ENCODE results near the gene STAU1. TPM values are rescaled to one million over a fixed set of nuclear protein-coding genes. Genes with fewer than 3 reads are reported as not detected.
"Not testable (repeated sequence)": the region's sequence is repeated elsewhere in the genome, so short reads cannot be mapped to it uniquely, and the experiment has no call there.

The STAU1 gene
- total and polyA plus RNA-seq, 4 donors = 54.2 to 113 (median 74.0) TPM

GRCh38 chr20:49134797-49135196, 53.3 kb downstream of the STAU1 start:
- H3K27ac ChIP-seq (ENCODE audit: low read depth, low read length); H3K4me1 ChIP-seq (ENCODE audit: control insufficient read depth, insufficient read depth, low read length); DNase-seq (ENCODE audit: low read depth in 4 of 6, low spot score in 6 of 6); H3K4me3 ChIP-seq (ENCODE audit: low read depth, low read length); H3K9me3 ChIP-seq (ENCODE audit: control insufficient read depth, insufficient read depth, low read length); H3K27me3 ChIP-seq (ENCODE audit: control insufficient read depth, insufficient read depth, low read length): not testable (repeated sequence)
- peaks cover 32% of the 10 kb centered on the region for H3K36me3 ChIP-seq (ENCODE audit: control insufficient read depth, insufficient read depth, low read length)
- 87% methylated on average over 5 of the region's 8 CpGs for WGBS (ENCODE audit: insufficient coverage)

- no peaks in the 10 kb centered on the region for H3K27me3 ChIP-seq (ENCODE audit: control insufficient read depth, insufficient read depth, low read length)
- H3K4me1 ChIP-seq (ENCODE audit: control insufficient read depth, insufficient read depth, low read length) = peaks cover 5% of the 10 kb centered on the region
- no peak overlapping the region for H3K27ac ChIP-seq (ENCODE audit: low read depth, low read length)
- WGBS (ENCODE audit: insufficient coverage) = 84% methylated on average over 2 of the region's 3 CpGs
- H3K4me3 ChIP-seq (ENCODE audit: low read depth, low read length) = no peak overlapping the region
- no peaks in the 10 kb centered on the region for H3K9me3 ChIP-seq (ENCODE audit: control insufficient read depth, insufficient read depth, low read length)
- peaks cover 26% of the 10 kb centered on the region for H3K36me3 ChIP-seq (ENCODE audit: control insufficient read depth, insufficient read depth, low read length)
- no peak for DNase-seq (ENCODE audit: low read depth in 4 of 6, low spot score in 6 of 6)
Measured at GRCh38 chr20:49133571-49133970, 54.6 kb downstream of the STAU1 start.

- Histone ChIP-seq H3K4me1 (ENCODE audit: control insufficient read depth, insufficient read depth, low read length) (peaks cover 5% of the 10 kb centered on the region), H3K36me3 (ENCODE audit: control insufficient read depth, insufficient read depth, low read length) (peaks cover 29% of the 10 kb centered on the region), H3K9me3 (ENCODE audit: control insufficient read depth, insufficient read depth, low read length) (no peaks in the 10 kb centered on the region), H3K27me3 (ENCODE audit: control insufficient read depth, insufficient read depth, low read length) (no peaks in the 10 kb centered on the region), H3K27ac (ENCODE audit: low read depth, low read length) (no peak overlapping the region), H3K4me3 (ENCODE audit: low read depth, low read length) (no peak overlapping the region)
- WGBS (ENCODE audit: insufficient coverage) = 47% methylated on average over 3 of the region's 5 CpGs
- DNase-seq (ENCODE audit: low read depth in 4 of 6, low spot score in 6 of 6) = peak; percentile 38 to 93 (median 68)
Measured at GRCh38 chr20:49132995-49133478, 55.1 kb downstream of the STAU1 start.

- H3K4me3 ChIP-seq (ENCODE audit: low read depth, low read length) = no peak overlapping the region
- no peaks in the 10 kb centered on the region for H3K9me3 ChIP-seq (ENCODE audit: control insufficient read depth, insufficient read depth, low read length)
- H3K27me3 ChIP-seq (ENCODE audit: control insufficient read depth, insufficient read depth, low read length) = no peaks in the 10 kb centered on the region
- WGBS (ENCODE audit: insufficient coverage) = 98% methylated on average over 9 of the region's 10 CpGs
- no peak overlapping the region for H3K27ac ChIP-seq (ENCODE audit: low read depth, low read length)
- peaks cover 4% of the 10 kb centered on the region for H3K4me1 ChIP-seq (ENCODE audit: control insufficient read depth, insufficient read depth, low read length)
- peaks cover 39% of the 10 kb centered on the region for H3K36me3 ChIP-seq (ENCODE audit: control insufficient read depth, insufficient read depth, low read length)
- no peak for DNase-seq (ENCODE audit: low read depth in 4 of 6, low spot score in 6 of 6)
Measured at GRCh38 chr20:49123982-49124381, 64.2 kb downstream of the STAU1 start.

GRCh38 chr20:49122920-49123319, 65.2 kb downstream of the STAU1 start:
- no peaks in the 10 kb centered on the region for H3K9me3 ChIP-seq (ENCODE audit: control insufficient read depth, insufficient read depth, low read length)
- WGBS (ENCODE audit: insufficient coverage) = 95% methylated on average over 9 of the region's 13 CpGs
- H3K27me3 ChIP-seq (ENCODE audit: control insufficient read depth, insufficient read depth, low read length) = no peaks in the 10 kb centered on the region
- DNase-seq (ENCODE audit: low read depth in 4 of 6, low spot score in 6 of 6) = no peak
- H3K27ac ChIP-seq (ENCODE audit: low read depth, low read length) = no peak overlapping the region
- H3K4me1 ChIP-seq (ENCODE audit: control insufficient read depth, insufficient read depth, low read length) = peaks cover 4% of the 10 kb centered on the region
- peaks cover 43% of the 10 kb centered on the region for H3K36me3 ChIP-seq (ENCODE audit: control insufficient read depth, insufficient read depth, low read length)
- no peak overlapping the region for H3K4me3 ChIP-seq (ENCODE audit: low read depth, low read length)

GRCh38 chr20:49119988-49120387, 68.1 kb downstream of the STAU1 start:
- H3K9me3 ChIP-seq (ENCODE audit: control insufficient read depth, insufficient read depth, low read length) = no peaks in the 10 kb centered on the region
- H3K27me3 ChIP-seq (ENCODE audit: control insufficient read depth, insufficient read depth, low read length) = no peaks in the 10 kb centered on the region
- peaks cover 4% of the 10 kb centered on the region for H3K4me1 ChIP-seq (ENCODE audit: control insufficient read depth, insufficient read depth, low read length)
- no peak overlapping the region for H3K4me3 ChIP-seq (ENCODE audit: low read depth, low read length)
- no peak overlapping the region for H3K27ac ChIP-seq (ENCODE audit: low read depth, low read length)
- WGBS (ENCODE audit: insufficient coverage) = 83% methylated on average over 6 of the region's 7 CpGs
- DNase-seq (ENCODE audit: low read depth in 4 of 6, low spot score in 6 of 6) = no peak
- H3K36me3 ChIP-seq (ENCODE audit: control insufficient read depth, insufficient read depth, low read length) = peaks cover 61% of the 10 kb centered on the region

- WGBS (ENCODE audit: insufficient coverage) = 89% methylated on average over 1 of the region's 3 CpGs
- no peaks in the 10 kb centered on the region for H3K27me3 ChIP-seq (ENCODE audit: control insufficient read depth, insufficient read depth, low read length)
- no peak for DNase-seq (ENCODE audit: low read depth in 4 of 6, low spot score in 6 of 6)
- H3K27ac ChIP-seq (ENCODE audit: low read depth, low read length) = no peak overlapping the region
- peaks cover 59% of the 10 kb centered on the region for H3K36me3 ChIP-seq (ENCODE audit: control insufficient read depth, insufficient read depth, low read length)
- H3K9me3 ChIP-seq (ENCODE audit: control insufficient read depth, insufficient read depth, low read length) = no peaks in the 10 kb centered on the region
- H3K4me3 ChIP-seq (ENCODE audit: low read depth, low read length) = no peak overlapping the region
- peaks cover 4% of the 10 kb centered on the region for H3K4me1 ChIP-seq (ENCODE audit: control insufficient read depth, insufficient read depth, low read length)
Measured at GRCh38 chr20:49118307-49118706, 69.8 kb downstream of the STAU1 start.

GRCh38 chr20:49115564-49115963, 72.6 kb downstream of the STAU1 start:
- Histone ChIP-seq H3K4me1 (ENCODE audit: control insufficient read depth, insufficient read depth, low read length) (peaks cover 4% of the 10 kb centered on the region), H3K4me3 (ENCODE audit: low read depth, low read length) (no peak overlapping the region), H3K27ac (ENCODE audit: low read depth, low read length) (no peak overlapping the region), H3K36me3 (ENCODE audit: control insufficient read depth, insufficient read depth, low read length) (peaks cover 72% of the 10 kb centered on the region), H3K9me3 (ENCODE audit: control insufficient read depth, insufficient read depth, low read length) (no peaks in the 10 kb centered on the region), H3K27me3 (ENCODE audit: control insufficient read depth, insufficient read depth, low read length) (no peaks in the 10 kb centered on the region)
- DNase-seq (ENCODE audit: low read depth in 4 of 6, low spot score in 6 of 6) = no peak
- 79% methylated on average over 4 of the region's 7 CpGs for WGBS (ENCODE audit: insufficient coverage)

GRCh38 chr20:49112596-49113274, 75.4 kb downstream of the STAU1 start:
- no peak overlapping the region for H3K4me3 ChIP-seq (ENCODE audit: low read depth, low read length)

More at GRCh38 chr20:49112596-49113274, 75.4 kb downstream of the STAU1 start:
- DNase-seq (ENCODE audit: low read depth in 4 of 6, low spot score in 6 of 6) = no peak
- peaks cover 60% of the 10 kb centered on the region for H3K36me3 ChIP-seq (ENCODE audit: control insufficient read depth, insufficient read depth, low read length)
- H3K9me3 ChIP-seq (ENCODE audit: control insufficient read depth, insufficient read depth, low read length) = no peaks in the 10 kb centered on the region
- H3K27ac ChIP-seq (ENCODE audit: low read depth, low read length) = no peak overlapping the region
- H3K27me3 ChIP-seq (ENCODE audit: control insufficient read depth, insufficient read depth, low read length) = no peaks in the 10 kb centered on the region
- no peaks in the 10 kb centered on the region for H3K4me1 ChIP-seq (ENCODE audit: control insufficient read depth, insufficient read depth, low read length)
- 96% methylated on average over 11 of the region's 15 CpGs for WGBS (ENCODE audit: insufficient coverage)

Measured in spinal cord (tissue), 10 donors.